HFFc6 (cell line): ENCODE results near the gene TARDBP. TPM values are rescaled to one million over a fixed set of nuclear protein-coding genes. Genes with fewer than 3 reads are reported as not detected.
"Not testable (repeated sequence)": the region's sequence is repeated elsewhere in the genome, so short reads cannot be mapped to it uniquely, and the experiment has no call there.

Experiments used
- DNase-seq: peaks from one replicate; pipeline ENCODE4 v3.0.0-alpha.2; 2018
- H3K27ac Mint-ChIP-seq: 2 replicates; pipeline ENCODE4 v1.8.0; 2020; ENCODE audit warnings: mild to moderate bottlenecking, mixed read lengths
- H3K27me3 Mint-ChIP-seq: 2 replicates; pipeline ENCODE4 v1.8.0; 2021; ENCODE audit warnings: mild to moderate bottlenecking, moderate library complexity, mixed read lengths; ENCODE audit not compliant: insufficient read depth
- H3K36me3 Mint-ChIP-seq: 2 replicates; pipeline ENCODE4 v1.8.0; 2021; ENCODE audit warnings: low read depth, mixed read lengths
- H3K4me1 Mint-ChIP-seq: 2 replicates; pipeline ENCODE4 v1.8.0; 2020; ENCODE audit warnings: low read depth, mixed read lengths
- H3K4me3 Mint-ChIP-seq: 2 replicates; pipeline ENCODE4 v1.8.0; 2020; ENCODE audit warnings: mild to moderate bottlenecking, moderate library complexity, mixed read lengths
- H3K9me3 Mint-ChIP-seq: 2 replicates; pipeline ENCODE4 v1.8.0; 2020; ENCODE audit warnings: mild to moderate bottlenecking, mixed read lengths
- total RNA-seq, 6 experiments: library from RNA; stranded (reverse); fragmentation: NEBNext Ultra II Directional; extraction: Animal tissue kit (Norgen Biotek cat#: 25700); gene quantifications; 2 replicates in 1 of 6; 3 replicates in 5 of 6; pipeline ENCODE4 v1.2.3, GENCODE V29; 2021
- TF ChIP-seq, protein P1 (sequence below): fragments of 200-600 bp; sonication (generic); IDR thresholded peaks from 2 replicates; pipeline ENCODE4 v1.5.0; 2021; ENCODE audit warnings: antibody characterized with exemption, mild to moderate bottlenecking

The TARDBP gene
- total RNA-seq, 6 experiments from 2014 or later, result 133 to 178 (median 171) TPM

DNA sequence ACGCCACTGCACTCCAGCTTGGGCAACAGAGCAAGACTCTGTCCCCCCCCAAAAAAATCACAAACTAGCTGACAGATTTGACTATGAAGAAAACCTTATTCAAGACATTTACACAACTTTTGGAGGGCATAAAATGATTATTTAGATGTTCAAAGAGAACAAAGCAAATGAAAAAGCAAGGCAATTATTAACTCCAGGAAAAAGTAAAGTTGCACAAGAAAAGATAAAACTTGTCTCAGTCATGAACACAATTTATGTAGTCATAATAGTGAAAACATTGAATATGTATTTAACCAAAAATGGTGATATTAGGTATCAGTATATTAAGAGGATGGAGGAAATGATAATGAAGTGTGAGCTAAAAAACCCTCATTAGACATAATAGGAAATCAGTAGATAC lies 11.9 kb upstream of the TARDBP start:
- no peak for DNase-seq
- TF ChIP-seq, protein P1, sequence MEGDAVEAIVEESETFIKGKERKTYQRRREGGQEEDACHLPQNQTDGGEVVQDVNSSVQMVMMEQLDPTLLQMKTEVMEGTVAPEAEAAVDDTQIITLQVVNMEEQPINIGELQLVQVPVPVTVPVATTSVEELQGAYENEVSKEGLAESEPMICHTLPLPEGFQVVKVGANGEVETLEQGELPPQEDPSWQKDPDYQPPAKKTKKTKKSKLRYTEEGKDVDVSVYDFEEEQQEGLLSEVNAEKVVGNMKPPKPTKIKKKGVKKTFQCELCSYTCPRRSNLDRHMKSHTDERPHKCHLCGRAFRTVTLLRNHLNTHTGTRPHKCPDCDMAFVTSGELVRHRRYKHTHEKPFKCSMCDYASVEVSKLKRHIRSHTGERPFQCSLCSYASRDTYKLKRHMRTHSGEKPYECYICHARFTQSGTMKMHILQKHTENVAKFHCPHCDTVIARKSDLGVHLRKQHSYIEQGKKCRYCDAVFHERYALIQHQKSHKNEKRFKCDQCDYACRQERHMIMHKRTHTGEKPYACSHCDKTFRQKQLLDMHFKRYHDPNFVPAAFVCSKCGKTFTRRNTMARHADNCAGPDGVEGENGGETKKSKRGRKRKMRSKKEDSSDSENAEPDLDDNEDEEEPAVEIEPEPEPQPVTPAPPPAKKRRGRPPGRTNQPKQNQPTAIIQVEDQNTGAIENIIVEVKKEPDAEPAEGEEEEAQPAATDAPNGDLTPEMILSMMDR, result no peak
- H3K27ac Mint-ChIP-seq, result no peak overlapping the region
- peaks cover 4% of the 10 kb centered on the region; the same call in 1 of the 2 replicates for H3K9me3 Mint-ChIP-seq
- H3K36me3 Mint-ChIP-seq, result peaks cover 5% of the 10 kb centered on the region; the same call in 1 of the 2 replicates
- peaks cover 10% of the 10 kb centered on the region for H3K27me3 Mint-ChIP-seq
- H3K4me1 Mint-ChIP-seq, result no peaks in the 10 kb centered on the region
- no peak overlapping the region for H3K4me3 Mint-ChIP-seq

DNA sequence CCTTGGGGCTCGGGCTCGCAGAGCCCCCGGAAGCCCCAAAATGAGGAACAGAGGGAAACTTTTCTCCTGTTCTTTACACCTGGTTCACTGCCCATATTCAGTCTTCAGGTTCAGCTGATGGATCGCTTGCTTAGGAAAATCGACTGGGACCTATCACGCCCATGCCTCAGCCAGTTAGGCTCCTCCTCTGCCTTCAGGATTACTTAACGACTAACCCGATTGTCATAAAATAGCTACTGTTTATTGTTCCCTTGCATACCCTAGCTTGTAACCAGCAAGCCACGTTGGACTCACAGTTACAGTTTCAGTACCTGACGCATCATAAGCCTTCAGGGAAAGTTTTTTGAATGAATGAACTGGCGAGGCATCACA lies 692 bp downstream of the TARDBP start:
- Mint-ChIP-seq H3K36me3 (peaks cover 26% of the 10 kb centered on the region), H3K27me3 (no peaks in the 10 kb centered on the region; the same call in 1 of the 2 replicates), H3K9me3 (no peaks in the 10 kb centered on the region), H3K27ac (peak overlapping the region; percentile 84), H3K4me1 (peaks cover 12% of the 10 kb centered on the region), H3K4me3 (peak overlapping the region; percentile 92)
- TF ChIP-seq, protein P1, result no peak
- DNase-seq, result peak; percentile 32

DNA sequence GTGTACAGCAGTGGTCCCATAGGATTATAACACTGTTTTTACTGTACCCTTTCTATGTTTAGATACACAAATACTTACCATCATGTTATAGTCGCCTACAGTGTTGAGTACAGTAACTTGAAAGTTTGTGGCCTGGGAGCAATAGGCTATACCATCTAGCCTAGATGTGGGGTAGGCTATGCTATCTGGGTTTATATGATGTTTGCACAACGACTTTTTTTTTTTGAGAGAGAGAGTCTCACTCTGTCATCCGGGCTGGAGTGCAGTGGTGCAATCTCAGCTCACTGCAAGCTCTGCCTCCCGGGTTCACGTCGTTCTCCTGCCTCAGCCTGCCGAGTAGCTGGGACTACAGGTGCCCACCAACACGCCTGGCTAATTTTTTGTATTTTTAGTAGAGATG lies 6.9 kb downstream of the TARDBP start:
- not testable (repeated sequence) for H3K4me3 Mint-ChIP-seq, DNase-seq, H3K27ac Mint-ChIP-seq, H3K27me3 Mint-ChIP-seq, H3K9me3 Mint-ChIP-seq
- H3K36me3 Mint-ChIP-seq, result peaks cover 52% of the 10 kb centered on the region
- H3K4me1 Mint-ChIP-seq, result peaks cover 18% of the 10 kb centered on the region

DNA sequence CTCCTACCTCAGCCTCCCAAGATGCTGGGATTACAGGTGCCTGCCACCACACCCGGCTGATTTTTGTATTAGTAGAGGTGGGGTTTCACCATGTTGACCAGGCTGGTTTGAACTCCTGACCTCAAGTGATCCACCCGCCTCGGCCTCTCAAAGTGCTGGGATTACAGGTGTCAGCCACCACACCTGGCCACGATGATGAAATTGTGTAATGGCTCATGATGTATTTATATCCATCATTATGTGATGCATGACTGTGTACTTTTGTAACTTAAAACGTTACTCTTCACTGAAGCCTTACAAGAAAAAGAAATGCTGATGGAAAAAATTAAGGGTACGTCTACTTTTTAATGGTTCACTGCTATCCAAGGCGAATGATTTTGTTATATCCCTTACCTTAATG lies 7.5 kb downstream of the TARDBP start:
- Mint-ChIP-seq H3K9me3 (no peaks in the 10 kb centered on the region), H3K27me3 (no peaks in the 10 kb centered on the region), H3K4me1 (peaks cover 20% of the 10 kb centered on the region), H3K27ac (no peak overlapping the region), H3K4me3 (no peak overlapping the region), H3K36me3 (peaks cover 52% of the 10 kb centered on the region)
- no peak for DNase-seq
- TF ChIP-seq, protein P1, result no peak

DNA sequence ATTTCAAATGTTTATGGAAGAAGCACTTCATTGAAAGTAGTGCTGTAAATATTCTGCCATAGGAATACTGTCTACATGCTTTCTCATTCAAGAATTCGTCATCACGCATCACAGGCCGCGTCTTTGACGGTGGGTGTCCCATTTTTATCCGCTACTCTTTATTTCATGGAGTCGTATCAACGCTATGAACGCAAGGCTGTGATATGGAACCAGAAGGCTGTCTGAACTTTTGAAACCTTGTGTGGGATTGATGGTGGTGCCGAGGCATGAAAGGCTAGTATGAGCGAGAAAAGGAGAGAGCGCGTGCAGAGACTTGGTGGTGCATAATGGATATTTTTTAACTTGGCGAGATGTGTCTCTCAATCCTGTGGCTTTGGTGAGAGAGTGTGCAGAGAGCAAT lies 10.7 kb downstream of the TARDBP start:
- H3K36me3 Mint-ChIP-seq, result peaks cover 60% of the 10 kb centered on the region
- no peak for DNase-seq
- no peaks in the 10 kb centered on the region for H3K9me3 Mint-ChIP-seq
- H3K4me1 Mint-ChIP-seq, result peaks cover 22% of the 10 kb centered on the region
- H3K4me3 Mint-ChIP-seq, result no peak overlapping the region
- peak overlapping the region; percentile 2; the same call in 1 of the 2 replicates for H3K27ac Mint-ChIP-seq
- TF ChIP-seq, protein P1, result no peak
- H3K27me3 Mint-ChIP-seq, result no peaks in the 10 kb centered on the region

DNA sequence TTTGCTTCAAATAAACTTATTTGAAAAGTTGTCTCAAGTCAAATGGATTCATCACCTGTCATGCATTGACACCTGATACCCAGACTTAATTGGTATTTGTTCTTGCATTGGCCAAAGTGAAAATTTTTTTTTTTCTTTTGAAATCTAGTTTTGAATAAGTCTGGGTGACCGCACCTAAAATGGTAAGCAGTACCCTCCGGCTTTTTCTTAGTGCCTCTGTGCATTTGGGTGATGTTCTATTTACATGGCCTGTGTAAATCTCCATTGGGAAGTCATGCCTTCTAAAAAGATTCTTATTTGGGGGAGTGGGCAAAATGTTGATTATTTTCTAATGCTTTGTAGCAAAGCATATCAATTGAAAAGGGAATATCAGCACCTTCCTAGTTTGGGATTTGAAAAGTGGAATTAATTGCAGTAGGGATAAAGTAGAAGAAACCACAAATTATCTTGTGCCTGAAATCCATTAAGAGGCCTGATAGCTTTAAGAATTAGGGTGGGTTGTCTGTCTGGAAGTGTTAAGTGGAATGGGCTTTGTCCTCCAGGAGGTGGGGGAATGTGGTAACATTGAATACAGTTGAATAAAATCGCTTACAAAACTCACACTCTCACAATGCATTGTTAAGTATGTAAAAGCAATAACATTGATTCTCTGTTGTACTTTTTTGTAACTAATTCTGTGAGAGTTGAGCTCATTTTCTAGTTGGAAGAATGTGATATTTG lies 11.9 kb downstream of the TARDBP start:
- Mint-ChIP-seq H3K4me1 (peaks cover 22% of the 10 kb centered on the region), H3K27ac (no peak overlapping the region), H3K4me3 (no peak overlapping the region), H3K27me3 (no peaks in the 10 kb centered on the region), H3K36me3 (peaks cover 53% of the 10 kb centered on the region), H3K9me3 (no peaks in the 10 kb centered on the region)
- TF ChIP-seq, protein P1, result no peak
- DNase-seq, result no peak
